Cardiac muscle cell (in vitro differentiated cells and primary cell): ENCODE measurements around the gene CDRT15. TPM values are rescaled to one million over a fixed set of nuclear protein-coding genes. Genes with fewer than 3 reads are reported as not detected.

Experiments used
- DNase-seq, 2 donors: peaks; one replicate each; pipeline versions ENCODE4 v3.0.0 to v3.0.0-alpha.2; 2010 to 2017; ENCODE audit warnings: low read depth in 1 of 2, low spot score in 1 of 2
- H3K27ac ChIP-seq: fragments of 200-600 bp; sonication (generic); 2 replicates; pipeline ENCODE4 v1.5.1; 2016
- H3K27me3 ChIP-seq: fragments of 200-600 bp; sonication (generic); 2 replicates; pipeline ENCODE4 v1.6.0; 2016; ENCODE audit warnings: control low read depth
- H3K36me3 ChIP-seq: fragments of 200-600 bp; sonication (generic); 2 replicates; pipeline ENCODE4 v1.5.1; 2016; ENCODE audit warnings: control low read depth
- H3K4me1 ChIP-seq: fragments of 200-600 bp; sonication (generic); 2 replicates; pipeline ENCODE4 v1.8.1; 2017; ENCODE audit warnings: low read depth, mild to moderate bottlenecking, mixed run types
- H3K4me3 ChIP-seq: fragments of 200-600 bp; sonication (generic); 2 replicates; pipeline ENCODE4 v1.5.1; 2016; ENCODE audit warnings: mild to moderate bottlenecking
- H3K9me3 ChIP-seq: fragments of 200-600 bp; sonication (generic); 2 replicates; pipeline ENCODE4 v1.5.1; 2017; ENCODE audit warnings: low read depth, mild to moderate bottlenecking, control low read depth
- CTCF ChIP-seq: IDR thresholded peaks from 2 replicates; pipeline ENCODE4 v1.5.1; 2012; ENCODE audit warnings: low read depth, mild to moderate bottlenecking, low read length
- polyA plus RNA-seq: library from polyadenylated mRNA; unstranded; fragments of >200 nt; fragmentation: Nextera tagmentation; extraction: Ambion mirVana; gene quantifications from 2 replicates; pipeline ENCODE4 v1.2.1, GENCODE V29; 2016
- total RNA-seq: library from RNA; depleted of rRNA; stranded (reverse); fragments of >200 nt; gene quantifications from 2 replicates; pipeline ENCODE4 v1.2.3, GENCODE V29; 2016

The CDRT15 gene
- total and polyA plus RNA-seq, 2 experiments from 2014 or later = 0.42 TPM; not detected in 1

GRCh38 chr17:14202388-14203166, 34.1 kb downstream of the CDRT15 start:
- no peak for DNase-seq
- TF ChIP-seq CTCF = no peak
- Histone ChIP-seq H3K9me3 (no peaks in the 10 kb centered on the region), H3K4me1 (peaks cover 41% of the 10 kb centered on the region), H3K36me3 (peaks cover 5% of the 10 kb centered on the region), H3K4me3 (no peak overlapping the region), H3K27ac (no peak overlapping the region), H3K27me3 (no peaks in the 10 kb centered on the region)

- no peak for DNase-seq
- Histone ChIP-seq H3K4me1 (peaks cover 47% of the 10 kb centered on the region), H3K9me3 (no peaks in the 10 kb centered on the region), H3K27me3 (no peaks in the 10 kb centered on the region), H3K27ac (no peak overlapping the region), H3K4me3 (no peak overlapping the region), H3K36me3 (no peaks in the 10 kb centered on the region)
- no peak for TF ChIP-seq CTCF
Measured at GRCh38 chr17:14201988-14202380, 34.7 kb downstream of the CDRT15 start.

- Histone ChIP-seq H3K4me3 (no peak overlapping the region), H3K9me3 (no peaks in the 10 kb centered on the region), H3K27ac (no peak overlapping the region), H3K27me3 (no peaks in the 10 kb centered on the region), H3K36me3 (no peaks in the 10 kb centered on the region), H3K4me1 (peaks cover 47% of the 10 kb centered on the region)
- TF ChIP-seq CTCF = no peak
- DNase-seq = peak in 1 of 2 donors; percentile 44
Measured at GRCh38 chr17:14201021-14201987, 35.4 kb downstream of the CDRT15 start.

- TF ChIP-seq CTCF = no peak
- no peak for DNase-seq
- Histone ChIP-seq H3K9me3 (no peaks in the 10 kb centered on the region), H3K4me3 (no peak overlapping the region), H3K36me3 (no peaks in the 10 kb centered on the region), H3K27ac (no peak overlapping the region), H3K27me3 (no peaks in the 10 kb centered on the region), H3K4me1 (peaks cover 47% of the 10 kb centered on the region)
Measured at GRCh38 chr17:14200354-14200753, 36.3 kb downstream of the CDRT15 start.

- Histone ChIP-seq H3K36me3 (no peaks in the 10 kb centered on the region), H3K27me3 (no peaks in the 10 kb centered on the region), H3K27ac (no peak overlapping the region), H3K9me3 (no peaks in the 10 kb centered on the region), H3K4me3 (no peak overlapping the region), H3K4me1 (peaks cover 47% of the 10 kb centered on the region)
- TF ChIP-seq CTCF = no peak
- no peak for DNase-seq
Measured at GRCh38 chr17:14199601-14200000, 37.1 kb downstream of the CDRT15 start.
